HAP-1 (cell line): ENCODE measurements around the gene ARHGAP25.

Source experiments
- DNase-seq, 2 experiments: peaks; one replicate each; pipeline ENCODE4 v3.0.0-alpha.2; 2016 to 2020; ENCODE audit warnings: low spot score in 2 of 2
- H3K27me3 ChIP-seq: fragments of 250-450 bp; sonication (Bioruptor Pico); 2 replicates; pipeline ENCODE4 v1.5.1; 2020; ENCODE audit warnings: low read depth, mild to moderate bottlenecking, moderate library complexity
- H3K36me3 ChIP-seq: fragments of 250-450 bp; sonication (Bioruptor Pico); replicated peaks from 2 replicates; pipeline ENCODE4 v1.5.1; 2020; ENCODE audit warnings: mild to moderate bottlenecking
- H3K4me1 ChIP-seq: fragments of 250-450 bp; sonication (Bioruptor Pico); 2 replicates; pipeline ENCODE4 v1.5.1; 2020; ENCODE audit warnings: mild to moderate bottlenecking
- H3K4me3 ChIP-seq: fragments of 250-450 bp; sonication (Bioruptor Pico); 2 replicates; pipeline ENCODE4 v1.5.1; 2020; ENCODE audit warnings: mild to moderate bottlenecking, moderate library complexity
- H3K9me3 ChIP-seq: fragments of 250-450 bp; sonication (Bioruptor Pico); 2 replicates; pipeline ENCODE4 v1.5.1; 2020; ENCODE audit warnings: mild to moderate bottlenecking, moderate library complexity
- in situ Hi-C: fragments of 300-500 bp; cut with MboI; formaldehyde crosslinking; loops from 3 replicates; pipeline ENCODE4 v1.14.3; 2020; ENCODE audit warnings: low sequenced_read_pairs, inconsistent platforms, mixed read lengths

ARHGAP25 gene

DNA sequence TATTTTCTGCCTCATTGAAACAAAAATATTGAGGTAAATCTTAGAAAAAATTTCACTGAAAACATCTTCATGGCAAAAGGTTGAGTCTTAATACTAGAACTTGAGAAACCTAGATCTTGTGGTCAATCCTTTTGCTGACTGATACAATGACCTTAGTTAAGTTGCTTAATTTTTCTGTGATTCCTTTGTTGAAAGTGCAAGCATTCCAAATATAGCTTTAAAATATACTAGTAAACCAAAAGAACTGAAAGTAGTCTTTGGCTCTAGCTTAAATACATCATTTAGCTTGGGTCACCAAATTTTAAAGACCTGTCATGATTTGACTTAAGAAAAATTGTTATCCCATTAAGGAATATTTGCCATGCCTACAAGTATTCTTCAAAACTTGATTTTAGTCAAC is 119.9 kb downstream of the ARHGAP25 start:
- no peak overlapping the region for H3K4me3 ChIP-seq
- H3K4me1 ChIP-seq = no peaks in the 10 kb centered on the region
- no peak for DNase-seq
- H3K9me3 ChIP-seq = no peaks in the 10 kb centered on the region
- in situ Hi-C loops = no loop called here
- no peaks in the 10 kb centered on the region; the same call in 1 of the 2 replicates for H3K27me3 ChIP-seq
- no peaks in the 10 kb centered on the region for H3K36me3 ChIP-seq

DNA sequence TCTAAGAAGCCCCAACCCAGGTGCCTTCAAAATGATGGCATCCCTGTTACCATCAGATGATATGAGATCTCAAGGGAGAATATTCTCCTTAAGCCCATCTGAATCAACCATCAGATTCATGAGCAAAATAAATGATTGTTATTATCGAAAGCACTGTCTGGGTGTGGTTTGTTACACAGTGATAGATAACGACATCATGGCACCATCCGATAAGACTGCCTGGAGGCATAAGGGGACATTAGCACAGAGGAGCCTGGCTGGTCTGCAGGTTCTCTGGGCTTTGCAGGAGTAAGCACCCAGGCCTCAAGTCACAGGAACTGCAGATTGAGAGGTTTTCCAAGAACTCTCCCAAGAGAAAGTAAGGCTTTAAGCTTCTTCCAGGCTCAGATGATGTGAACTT is 120.9 kb downstream of the ARHGAP25 start:
- Histone ChIP-seq H3K4me3 (no peak overlapping the region), H3K27me3 (no peaks in the 10 kb centered on the region; the same call in 1 of the 2 replicates), H3K9me3 (no peaks in the 10 kb centered on the region), H3K4me1 (no peaks in the 10 kb centered on the region), H3K36me3 (no peaks in the 10 kb centered on the region)
- in situ Hi-C loops = no loop called here
- DNase-seq = no peak

DNA sequence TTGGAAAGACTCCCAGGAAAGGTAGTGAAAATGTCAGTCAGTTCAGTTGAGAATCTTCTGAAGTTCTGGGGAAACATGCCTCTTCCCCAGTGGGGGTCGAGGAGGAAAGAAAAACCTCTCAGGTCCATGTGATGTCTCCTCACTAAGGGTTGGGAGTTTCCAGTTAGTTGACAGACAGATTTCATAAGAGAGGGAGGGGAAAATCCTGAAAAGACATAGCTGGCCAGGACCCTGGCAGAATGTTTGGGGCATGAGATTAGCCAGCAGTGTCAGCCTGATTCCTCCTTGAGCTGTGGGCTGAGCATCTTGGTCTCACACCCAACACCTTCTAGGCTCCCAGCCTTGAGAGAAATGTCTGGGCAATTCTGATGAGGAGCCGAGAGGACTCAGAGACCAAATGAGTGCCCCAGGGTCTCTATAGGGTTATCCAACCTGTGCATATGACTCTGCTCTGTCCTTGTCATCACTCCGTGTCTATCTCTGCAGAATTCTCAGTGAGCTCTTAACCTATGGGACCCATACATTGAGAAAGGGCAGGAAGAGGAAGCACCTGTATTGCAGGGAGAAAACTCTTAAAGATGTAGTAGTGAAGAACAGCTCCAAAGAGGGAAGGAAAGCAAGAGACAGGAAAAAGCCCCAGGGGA is 122.7 kb downstream of the ARHGAP25 start:
- in situ Hi-C loops = no loop called here
- H3K4me1 ChIP-seq = no peaks in the 10 kb centered on the region

DNA sequence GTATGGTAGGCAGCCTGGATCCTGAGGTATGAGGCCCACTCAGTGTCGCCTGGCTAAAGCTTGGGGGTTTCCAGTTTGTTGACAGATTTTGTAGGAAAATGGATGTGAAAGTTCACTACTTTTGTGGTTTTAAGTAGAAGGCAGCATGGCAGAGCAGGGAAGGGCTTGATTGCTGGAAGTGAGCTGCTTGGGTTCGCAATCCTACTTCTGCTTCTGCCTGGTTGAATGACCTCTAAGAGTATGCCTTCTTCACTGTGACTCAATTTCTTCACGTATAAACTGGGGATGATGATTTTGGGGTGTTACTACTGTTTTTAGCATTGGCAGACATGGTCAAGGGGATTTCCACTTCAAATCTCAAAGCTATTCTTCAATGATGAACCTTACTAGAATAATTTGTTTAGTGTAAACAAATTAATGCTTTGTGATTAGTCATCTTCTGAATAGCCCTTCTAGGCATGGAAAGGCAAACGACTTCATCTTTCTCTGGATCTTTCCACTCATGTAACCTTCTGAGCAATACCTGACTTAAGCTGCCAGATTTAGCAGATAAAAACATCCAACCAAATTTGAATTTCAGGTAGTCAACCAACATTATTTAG is 123.3 kb downstream of the ARHGAP25 start:
- Histone ChIP-seq H3K36me3 (no peaks in the 10 kb centered on the region), H3K4me3 (no peak overlapping the region), H3K27me3 (no peaks in the 10 kb centered on the region; the same call in 1 of the 2 replicates), H3K4me1 (no peaks in the 10 kb centered on the region), H3K9me3 (no peaks in the 10 kb centered on the region)
- in situ Hi-C loops = no loop called here
- DNase-seq = no peak

More for the DNA sequence above, 122.7 kb downstream of the ARHGAP25 start:
- Histone ChIP-seq H3K27me3 (no peaks in the 10 kb centered on the region; the same call in 1 of the 2 replicates), H3K9me3 (no peaks in the 10 kb centered on the region), H3K36me3 (no peaks in the 10 kb centered on the region), H3K4me3 (no peak overlapping the region)
- DNase-seq = no peak

DNA sequence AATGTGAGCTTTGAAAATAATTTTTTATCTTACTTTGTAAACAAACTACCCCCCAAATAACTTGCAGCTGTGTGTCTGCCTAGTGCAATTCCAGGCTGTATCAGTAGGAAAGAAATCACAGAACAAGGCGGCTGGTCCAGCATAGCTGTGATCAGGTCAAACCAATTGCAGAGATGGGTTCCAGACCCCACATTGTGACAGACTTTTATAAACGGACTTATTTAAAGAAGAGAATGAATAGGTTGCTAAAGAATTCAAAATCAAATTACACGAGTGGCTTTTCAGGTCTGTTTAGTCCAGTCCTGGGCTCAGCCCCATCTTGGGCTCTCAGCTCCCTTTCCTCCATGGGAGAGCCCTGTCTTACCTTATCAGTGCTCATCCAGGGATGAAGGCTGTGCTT is 125.5 kb downstream of the ARHGAP25 start:
- DNase-seq = no peak
- Histone ChIP-seq H3K27me3 (peaks cover 3% of the 10 kb centered on the region; the same call in 1 of the 2 replicates), H3K4me1 (no peaks in the 10 kb centered on the region), H3K4me3 (no peak overlapping the region), H3K36me3 (no peaks in the 10 kb centered on the region), H3K9me3 (no peaks in the 10 kb centered on the region)
- in situ Hi-C loops = no loop called here

DNA sequence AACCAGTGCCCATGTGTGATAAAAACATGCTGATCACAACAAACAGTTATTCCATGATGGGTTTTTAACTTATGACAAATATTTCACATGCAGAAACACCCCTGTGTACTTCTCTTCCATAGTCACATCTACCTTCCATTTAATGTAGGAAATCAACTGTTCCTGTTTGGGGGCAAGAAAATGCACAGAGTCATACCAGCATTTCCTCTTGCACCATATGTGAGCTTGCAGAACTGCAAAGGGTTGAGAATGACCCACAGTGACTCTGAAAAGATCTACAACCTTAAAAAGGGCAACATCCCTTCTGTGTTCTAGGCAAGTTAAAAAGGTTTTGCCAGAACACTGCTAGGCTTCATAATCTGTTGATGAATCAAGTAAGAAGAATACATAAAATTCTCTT is 126.7 kb downstream of the ARHGAP25 start:
- in situ Hi-C loops = no loop called here
- no peaks in the 10 kb centered on the region for H3K9me3 ChIP-seq
- no peaks in the 10 kb centered on the region for H3K4me1 ChIP-seq

DNA sequence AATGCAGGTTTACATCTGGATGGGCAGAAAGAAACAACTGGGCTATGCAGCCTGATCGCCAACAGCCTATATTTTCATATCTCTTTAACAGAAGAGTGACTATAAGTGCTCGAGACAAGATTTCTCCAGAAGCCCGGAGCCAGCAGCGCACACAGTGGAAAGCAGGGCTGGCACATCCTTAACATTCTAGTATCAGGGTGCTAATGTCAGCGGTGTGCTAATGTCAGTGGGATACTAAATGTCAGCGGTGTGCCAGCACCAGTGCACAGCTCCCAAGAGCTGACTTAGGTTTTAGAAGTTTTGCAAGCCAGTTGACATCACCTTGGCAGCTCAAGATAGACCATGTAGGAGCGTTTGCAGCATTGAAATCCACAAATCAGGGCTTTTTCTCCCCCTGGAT is 128.3 kb downstream of the ARHGAP25 start:
- H3K27me3 ChIP-seq = peaks cover 3% of the 10 kb centered on the region; the same call in 1 of the 2 replicates
- H3K36me3 ChIP-seq = no peaks in the 10 kb centered on the region

More for the DNA sequence above, 126.7 kb downstream of the ARHGAP25 start:
- H3K4me3 ChIP-seq = no peak overlapping the region
- H3K27me3 ChIP-seq = peaks cover 3% of the 10 kb centered on the region; the same call in 1 of the 2 replicates
- DNase-seq = no peak
- H3K36me3 ChIP-seq = no peaks in the 10 kb centered on the region

DNA sequence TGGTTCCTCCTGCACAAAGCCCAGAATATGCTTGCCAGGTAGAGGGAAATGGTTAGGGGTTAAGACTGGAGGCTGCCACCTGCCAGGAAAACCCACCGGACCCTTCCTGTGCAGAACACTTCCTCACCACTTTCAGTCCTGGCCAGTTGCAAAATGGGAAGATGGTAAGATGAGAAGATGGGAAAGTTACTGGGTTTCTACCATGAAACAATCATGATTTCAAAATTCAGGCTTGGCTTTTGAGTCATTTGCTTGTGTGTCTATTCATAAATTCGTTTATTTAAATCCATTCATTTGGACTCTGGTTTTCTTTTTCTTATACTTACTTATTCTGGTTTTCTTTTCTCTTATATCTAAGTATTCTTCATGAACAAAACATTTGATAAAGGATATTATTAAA is 129.4 kb downstream of the ARHGAP25 start:
- H3K4me1 ChIP-seq = no peaks in the 10 kb centered on the region
- in situ Hi-C loops = no loop called here
- no peak for DNase-seq
- no peaks in the 10 kb centered on the region for H3K36me3 ChIP-seq
- no peak overlapping the region for H3K4me3 ChIP-seq
- H3K9me3 ChIP-seq = no peaks in the 10 kb centered on the region
- H3K27me3 ChIP-seq = peaks cover 3% of the 10 kb centered on the region; the same call in 1 of the 2 replicates

More for the DNA sequence above, 128.3 kb downstream of the ARHGAP25 start:
- no peak overlapping the region for H3K4me3 ChIP-seq
- H3K9me3 ChIP-seq = no peaks in the 10 kb centered on the region
- in situ Hi-C loops = no loop called here
- H3K4me1 ChIP-seq = no peaks in the 10 kb centered on the region
- DNase-seq = no peak

DNA sequence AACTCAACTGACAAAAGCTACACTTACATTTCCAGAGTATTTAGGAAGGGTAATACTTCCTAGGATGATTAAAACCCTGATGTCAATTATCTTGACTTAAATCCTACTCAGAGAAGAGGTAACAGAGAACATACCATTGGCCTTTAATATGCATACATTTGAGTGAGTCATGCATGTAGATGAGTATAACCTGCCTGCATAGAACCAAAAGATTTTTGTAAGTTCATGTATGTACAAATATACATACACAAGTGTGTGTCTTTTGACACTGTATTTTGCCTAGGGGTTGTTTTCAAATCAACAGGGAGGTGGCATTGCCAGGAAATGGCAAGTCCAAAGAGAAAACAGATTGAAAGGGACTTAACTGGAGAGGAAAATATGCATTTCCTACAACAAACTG is 130.5 kb downstream of the ARHGAP25 start:
- in situ Hi-C loops = no loop called here
- no peaks in the 10 kb centered on the region for H3K36me3 ChIP-seq
- H3K9me3 ChIP-seq = no peaks in the 10 kb centered on the region
- H3K27me3 ChIP-seq = peaks cover 3% of the 10 kb centered on the region; the same call in 1 of the 2 replicates
- no peak for DNase-seq
- H3K4me1 ChIP-seq = no peaks in the 10 kb centered on the region
- H3K4me3 ChIP-seq = no peak overlapping the region

DNA sequence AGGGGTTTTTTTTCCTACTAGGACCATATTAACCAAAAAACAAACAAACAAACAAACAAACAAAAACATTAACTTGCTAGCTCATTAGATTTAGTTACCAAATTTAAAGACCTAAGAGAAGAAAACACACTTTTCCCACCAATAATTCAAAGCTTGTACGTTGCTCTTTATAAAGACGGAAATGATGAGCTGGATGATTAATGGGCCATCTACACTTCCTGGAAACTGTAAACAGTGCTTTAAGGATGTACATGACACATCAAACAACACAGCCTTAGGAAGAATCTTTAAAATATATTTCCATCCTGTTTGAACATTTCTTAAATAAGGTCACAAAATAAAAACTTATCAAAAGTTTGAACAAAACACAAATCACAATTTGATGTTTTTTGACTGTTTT is 135.6 kb downstream of the ARHGAP25 start:
- no peak overlapping the region for H3K4me3 ChIP-seq
- no peaks in the 10 kb centered on the region for H3K4me1 ChIP-seq
- no peak for DNase-seq
- no peaks in the 10 kb centered on the region for H3K9me3 ChIP-seq
- in situ Hi-C loops = no loop called here
- H3K27me3 ChIP-seq = no peaks in the 10 kb centered on the region
- no peaks in the 10 kb centered on the region for H3K36me3 ChIP-seq

DNA sequence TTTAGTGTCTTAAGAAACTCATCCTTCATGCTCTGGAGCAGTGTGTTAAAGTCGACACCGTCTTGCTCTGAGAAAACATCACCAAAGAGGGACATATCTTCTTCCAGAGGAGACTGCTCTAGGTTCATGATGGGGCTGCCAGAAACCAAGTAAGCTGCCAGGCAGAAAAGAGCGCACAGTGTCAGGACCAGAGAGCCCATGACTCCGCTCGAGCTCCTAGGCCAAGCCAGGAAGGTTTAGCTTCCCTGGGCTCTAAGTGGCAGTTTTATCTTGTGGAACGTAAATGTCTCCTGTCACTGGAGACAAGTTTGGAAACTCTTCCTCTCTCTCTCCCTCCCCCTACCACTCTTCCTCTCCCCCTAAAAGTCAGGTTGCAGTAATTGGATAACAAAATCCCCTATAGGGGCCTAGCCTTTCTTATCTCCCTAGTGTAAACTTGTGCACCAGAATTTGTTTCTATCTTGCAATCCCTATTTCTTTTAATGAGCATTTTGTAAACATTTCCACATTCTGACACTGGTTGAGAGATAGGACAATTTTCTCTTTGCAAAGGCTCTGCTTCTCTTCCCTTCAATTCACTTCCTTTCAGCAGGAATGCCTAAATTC is 136.7 kb downstream of the ARHGAP25 start, which contains the start of gene BMP10:
TSS of gene BMP10 (minus strand) at position 239 of the 606 bp plus-strand sequence. CDS start at position 200, 39 bp downstream.
- no peak for DNase-seq

More for the DNA sequence above, 136.7 kb downstream of the ARHGAP25 start, which contains the start of gene BMP10:
- Histone ChIP-seq H3K4me3 (no peak within 1 kb of the TSS), H3K27me3 (no peaks in the 10 kb centered on the region), H3K9me3 (no peaks in the 10 kb centered on the region), H3K4me1 (no peaks in the 10 kb centered on the region), H3K36me3 (no peaks in the 10 kb centered on the region)
- in situ Hi-C loops = no loop called here
